Jurkat, Clone E6-1 (cell line): ENCODE results near the gene IFNL4.
A peak's percentile ranks its signal among the peaks of the same experiment; 100 is the strongest.
"Not testable (repeated sequence)": the region's sequence is repeated elsewhere in the genome, so short reads cannot be mapped to it uniquely, and the experiment has no call there.

Experiments used
- DNase-seq: peaks from one replicate; pipeline ENCODE4 v3.0.0-alpha.2; 2011; ENCODE audit warnings: low read depth, low spot score
- H3K4me3 ChIP-seq: 2 replicates; pipeline ENCODE4 v1.5.1; 2011; ENCODE audit warnings: mild to moderate bottlenecking, low read length, control low read depth, moderate library complexity

IFNL4 gene

GRCh38 chr19:39262496-39262895 lies 13.8 kb upstream of the IFNL4 start:
- H3K4me3 ChIP-seq, result no peak overlapping the region
- no peak for DNase-seq

GRCh38 chr19:39261704-39262103 lies 13.0 kb upstream of the IFNL4 start:
- H3K4me3 ChIP-seq, result no peak overlapping the region
- no peak for DNase-seq

- DNase-seq, result no peak
- H3K4me3 ChIP-seq, result no peak overlapping the region
Observed at GRCh38 chr19:39257227-39257626, 8.6 kb upstream of the IFNL4 start.

- no peak for DNase-seq
- no peak overlapping the region for H3K4me3 ChIP-seq
Observed at GRCh38 chr19:39254531-39255345, 6.1 kb upstream of the IFNL4 start.

- no peak for DNase-seq
- H3K4me3 ChIP-seq, result no peak overlapping the region
Observed at GRCh38 chr19:39253374-39254149, 4.9 kb upstream of the IFNL4 start.

- no peak overlapping the region for H3K4me3 ChIP-seq
- DNase-seq, result peak; percentile 88
Observed at GRCh38 chr19:39252458-39252857, 3.8 kb upstream of the IFNL4 start.

- DNase-seq, result peak; percentile 35
- no peak overlapping the region for H3K4me3 ChIP-seq
Observed at GRCh38 chr19:39251846-39252245, 3.2 kb upstream of the IFNL4 start.

- no peak overlapping the region for H3K4me3 ChIP-seq
- no peak for DNase-seq
Observed at GRCh38 chr19:39251081-39251480, 2.4 kb upstream of the IFNL4 start.

GRCh38 chr19:39247701-39248664 lies 673 bp downstream of the IFNL4 start:
- no peak overlapping the region for H3K4me3 ChIP-seq
- DNase-seq, result no peak

GRCh38 chr19:39246951-39247669 lies 1.5 kb downstream of the IFNL4 start:
- H3K4me3 ChIP-seq, result no peak overlapping the region
- no peak for DNase-seq

GRCh38 chr19:39245166-39245565 lies 3.5 kb downstream of the IFNL4 start:
- DNase-seq, H3K4me3 ChIP-seq: not testable (repeated sequence)

- H3K4me3 ChIP-seq, DNase-seq: not testable (repeated sequence)
Observed at GRCh38 chr19:39244410-39245100, 4.1 kb downstream of the IFNL4 start, which contains the start of gene IFNL3. IFNL3 (minus strand) TSS chr19:39245006; CDS start chr19:39244967, 39 bp downstream.

GRCh38 chr19:39243741-39244140 lies 4.9 kb downstream of the IFNL4 start:
- not testable (repeated sequence) for H3K4me3 ChIP-seq, DNase-seq

- no peak overlapping the region for H3K4me3 ChIP-seq
- DNase-seq, result no peak
Observed at GRCh38 chr19:39240421-39240820, 8.2 kb downstream of the IFNL4 start.

GRCh38 chr19:39238944-39239343 lies 9.7 kb downstream of the IFNL4 start:
- no peak for DNase-seq
- H3K4me3 ChIP-seq, result no peak overlapping the region

- H3K4me3 ChIP-seq, result no peak overlapping the region
Observed at GRCh38 chr19:39238209-39238608, 10.4 kb downstream of the IFNL4 start.

GRCh38 chr19:39237200-39238184 lies 11.2 kb downstream of the IFNL4 start:
- peak; percentile 65 for DNase-seq

More at GRCh38 chr19:39238209-39238608, 10.4 kb downstream of the IFNL4 start:
- DNase-seq, result no peak

More at GRCh38 chr19:39237200-39238184, 11.2 kb downstream of the IFNL4 start:
- peak overlapping the region; percentile 35 for H3K4me3 ChIP-seq
